ENCODE data around the gene LIPK. TPM values are rescaled to one million over a fixed set of nuclear protein-coding genes. Genes with fewer than 3 reads are reported as not detected.

Gene LIPK
- total and polyA plus RNA-seq, 2 of the 13 experiments (the other 11 are each of a cell fraction or from before 2014, with no cell fraction given), result not detected

GRCh38 chr10:88756660-88757059 lies 50.6 kb downstream of the LIPK start:
- Histone ChIP-seq H3K9me3 (ENCODE audit: low read length) (no peaks in the 10 kb centered on the region), H3K4me2 (ENCODE audit: low read depth, low read length) (no peak overlapping the region), H3K4me1 (ENCODE audit: insufficient read depth, low read length) (no peaks in the 10 kb centered on the region), H3K79me2 (ENCODE audit: insufficient read depth, low read length) (no peaks in the 10 kb centered on the region), H3K4me3 (replicated peaks in 1 of 3; ENCODE audit: insufficient read depth in 1 of 3, low read depth in 2 of 3, low read length in 3 of 3) (no peak overlapping the region), H4K20me1 (ENCODE audit: insufficient read depth, low read length) (no peaks in the 10 kb centered on the region), H2AFZ (ENCODE audit: low read length) (no peak overlapping the region), H3K27ac (ENCODE audit: extremely low read length, insufficient read depth, low read length) (no peak overlapping the region), H3K9ac (ENCODE audit: insufficient read depth, low read depth, low read length) (no peak overlapping the region), H3K27me3 (ENCODE audit: control insufficient read depth in 1 of 2, insufficient read depth in 2 of 2, low read length in 2 of 2) (no peaks in the 10 kb centered on the region), H3K36me3 (replicated peaks in 1 of 2; ENCODE audit: control insufficient read depth in 1 of 2, insufficient read depth in 2 of 2, low read length in 2 of 2) (no peaks in the 10 kb centered on the region)
- DNase-seq (ENCODE audit: low spot score), result no peak
- BruUV-seq (replicated peaks), result no TSS peak
- CTCF ChIA-PET (ENCODE audit: low intra/inter-chr PET ratio, low total read pairs), result no interaction called here
- POLR2A ChIA-PET, result no interaction called here
- in situ Hi-C loops (cut with HindIII; ENCODE audit: extremely low pct_ligation_motif_present, low pct_unique_long_range_greater_than_20kb), result no loop called here
- ATAC-seq, result no peak
- FAIRE-seq, result no peak
- intact Hi-C loops (cut with micrococcal nuclease; ENCODE audit: unreplicated experiment), result no loop called here
- WGBS (ENCODE audit: low lambda C conversion rate), result 0% methylated on average over 1 of the region's 1 CpG
- TF ChIP-seq, protein P1, sequence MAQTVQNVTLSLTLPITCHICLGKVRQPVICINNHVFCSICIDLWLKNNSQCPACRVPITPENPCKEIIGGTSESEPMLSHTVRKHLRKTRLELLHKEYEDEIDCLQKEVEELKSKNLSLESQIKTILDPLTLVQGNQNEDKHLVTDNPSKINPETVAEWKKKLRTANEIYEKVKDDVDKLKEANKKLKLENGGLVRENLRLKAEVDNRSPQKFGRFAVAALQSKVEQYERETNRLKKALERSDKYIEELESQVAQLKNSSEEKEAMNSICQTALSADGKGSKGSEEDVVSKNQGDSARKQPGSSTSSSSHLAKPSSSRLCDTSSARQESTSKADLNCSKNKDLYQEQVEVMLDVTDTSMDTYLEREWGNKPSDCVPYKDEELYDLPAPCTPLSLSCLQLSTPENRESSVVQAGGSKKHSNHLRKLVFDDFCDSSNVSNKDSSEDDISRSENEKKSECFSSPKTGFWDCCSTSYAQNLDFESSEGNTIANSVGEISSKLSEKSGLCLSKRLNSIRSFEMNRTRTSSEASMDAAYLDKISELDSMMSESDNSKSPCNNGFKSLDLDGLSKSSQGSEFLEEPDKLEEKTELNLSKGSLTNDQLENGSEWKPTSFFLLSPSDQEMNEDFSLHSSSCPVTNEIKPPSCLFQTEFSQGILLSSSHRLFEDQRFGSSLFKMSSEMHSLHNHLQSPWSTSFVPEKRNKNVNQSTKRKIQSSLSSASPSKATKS (CRISPR knock-in tag; IDR thresholded peaks at IDR 0.05), result no peak
- TF ChIP-seq ISX (CRISPR knock-in tag; conservative IDR thresholded peaks at IDR 0.05) (no peak), RBFOX2 (IDR thresholded peaks at IDR 0.05; ENCODE audit: low read depth, low read length) (no peak), ZNF562 (CRISPR knock-in tag; IDR thresholded peaks at IDR 0.05; ENCODE audit: borderline replicate concordance) (no peak), ZNF350 (CRISPR knock-in tag; IDR thresholded peaks at IDR 0.05; ENCODE audit: borderline replicate concordance, low read depth) (no peak), U2AF2 (IDR thresholded peaks at IDR 0.05; ENCODE audit: low read depth, low read length) (no peak), TCF12 (IDR thresholded peaks at IDR 0.05) (no peak), TCF12 (CRISPR knock-in tag; IDR thresholded peaks at IDR 0.05) (no peak), MAFK (conservative IDR thresholded peaks at IDR 0.05 in 1 of 2, IDR thresholded peaks at IDR 0.05 in 1 of 2; ENCODE audit: low read length in 2 of 2) (peak; percentile 56 to 75; a peak in 3 of 4 replicates), JDP2 (CRISPR knock-in tag; IDR thresholded peaks at IDR 0.05; ENCODE audit: borderline replicate concordance) (no peak), MAFF (IDR thresholded peaks at IDR 0.05; ENCODE audit: low read depth, low read length) (peak; percentile 71), ZNF3 (CRISPR knock-in tag; IDR thresholded peaks at IDR 0.05) (no peak), NCOA1 (CRISPR knock-in tag; IDR thresholded peaks at IDR 0.05) (no peak), MIXL1 (CRISPR knock-in tag; IDR thresholded peaks at IDR 0.05) (no peak)
- TF ChIP-seq, protein P2, sequence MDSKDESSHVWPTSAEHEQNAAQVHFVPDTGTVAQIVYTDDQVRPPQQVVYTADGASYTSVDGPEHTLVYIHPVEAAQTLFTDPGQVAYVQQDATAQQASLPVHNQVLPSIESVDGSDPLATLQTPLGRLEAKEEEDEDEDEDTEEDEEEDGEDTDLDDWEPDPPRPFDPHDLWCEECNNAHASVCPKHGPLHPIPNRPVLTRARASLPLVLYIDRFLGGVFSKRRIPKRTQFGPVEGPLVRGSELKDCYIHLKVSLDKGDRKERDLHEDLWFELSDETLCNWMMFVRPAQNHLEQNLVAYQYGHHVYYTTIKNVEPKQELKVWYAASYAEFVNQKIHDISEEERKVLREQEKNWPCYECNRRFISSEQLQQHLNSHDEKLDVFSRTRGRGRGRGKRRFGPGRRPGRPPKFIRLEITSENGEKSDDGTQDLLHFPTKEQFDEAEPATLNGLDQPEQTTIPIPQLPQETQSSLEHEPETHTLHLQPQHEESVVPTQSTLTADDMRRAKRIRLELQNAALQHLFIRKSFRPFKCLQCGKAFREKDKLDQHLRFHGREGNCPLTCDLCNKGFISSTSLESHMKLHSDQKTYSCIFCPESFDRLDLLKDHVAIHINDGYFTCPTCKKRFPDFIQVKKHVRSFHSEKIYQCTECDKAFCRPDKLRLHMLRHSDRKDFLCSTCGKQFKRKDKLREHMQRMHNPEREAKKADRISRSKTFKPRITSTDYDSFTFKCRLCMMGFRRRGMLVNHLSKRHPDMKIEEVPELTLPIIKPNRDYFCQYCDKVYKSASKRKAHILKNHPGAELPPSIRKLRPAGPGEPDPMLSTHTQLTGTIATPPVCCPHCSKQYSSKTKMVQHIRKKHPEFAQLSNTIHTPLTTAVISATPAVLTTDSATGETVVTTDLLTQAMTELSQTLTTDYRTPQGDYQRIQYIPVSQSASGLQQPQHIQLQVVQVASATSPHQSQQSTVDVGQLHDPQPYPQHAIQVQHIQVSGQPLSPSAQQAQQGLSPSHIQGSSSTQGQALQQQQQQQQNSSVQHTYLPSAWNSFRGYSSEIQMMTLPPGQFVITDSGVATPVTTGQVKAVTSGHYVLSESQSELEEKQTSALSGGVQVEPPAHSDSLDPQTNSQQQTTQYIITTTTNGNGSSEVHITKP (CRISPR knock-in tag; IDR thresholded peaks at IDR 0.05; ENCODE audit: low read depth), result no peak
- TF ChIP-seq, protein P3, sequence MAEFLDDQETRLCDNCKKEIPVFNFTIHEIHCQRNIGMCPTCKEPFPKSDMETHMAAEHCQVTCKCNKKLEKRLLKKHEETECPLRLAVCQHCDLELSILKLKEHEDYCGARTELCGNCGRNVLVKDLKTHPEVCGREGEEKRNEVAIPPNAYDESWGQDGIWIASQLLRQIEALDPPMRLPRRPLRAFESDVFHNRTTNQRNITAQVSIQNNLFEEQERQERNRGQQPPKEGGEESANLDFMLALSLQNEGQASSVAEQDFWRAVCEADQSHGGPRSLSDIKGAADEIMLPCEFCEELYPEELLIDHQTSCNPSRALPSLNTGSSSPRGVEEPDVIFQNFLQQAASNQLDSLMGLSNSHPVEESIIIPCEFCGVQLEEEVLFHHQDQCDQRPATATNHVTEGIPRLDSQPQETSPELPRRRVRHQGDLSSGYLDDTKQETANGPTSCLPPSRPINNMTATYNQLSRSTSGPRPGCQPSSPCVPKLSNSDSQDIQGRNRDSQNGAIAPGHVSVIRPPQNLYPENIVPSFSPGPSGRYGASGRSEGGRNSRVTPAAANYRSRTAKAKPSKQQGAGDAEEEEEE (CRISPR knock-in tag; IDR thresholded peaks at IDR 0.05; ENCODE audit: borderline replicate concordance), result no peak
- TF ChIP-seq, protein P4, sequence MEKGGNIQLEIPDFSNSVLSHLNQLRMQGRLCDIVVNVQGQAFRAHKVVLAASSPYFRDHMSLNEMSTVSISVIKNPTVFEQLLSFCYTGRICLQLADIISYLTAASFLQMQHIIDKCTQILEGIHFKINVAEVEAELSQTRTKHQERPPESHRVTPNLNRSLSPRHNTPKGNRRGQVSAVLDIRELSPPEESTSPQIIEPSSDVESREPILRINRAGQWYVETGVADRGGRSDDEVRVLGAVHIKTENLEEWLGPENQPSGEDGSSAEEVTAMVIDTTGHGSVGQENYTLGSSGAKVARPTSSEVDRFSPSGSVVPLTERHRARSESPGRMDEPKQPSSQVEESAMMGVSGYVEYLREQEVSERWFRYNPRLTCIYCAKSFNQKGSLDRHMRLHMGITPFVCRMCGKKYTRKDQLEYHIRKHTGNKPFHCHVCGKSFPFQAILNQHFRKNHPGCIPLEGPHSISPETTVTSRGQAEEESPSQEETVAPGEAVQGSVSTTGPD (CRISPR knock-in tag; IDR thresholded peaks at IDR 0.05), result no peak

Data from HepG2 (cell line).